Activated naive CD4-positive, alpha-beta T cell treated with anti-CD3 and anti-CD28 coated beads, Interleukin-2, amount 10 ng/mL, durations not matched to agents 5 hours and 36 hours (primary cell): ENCODE results near the gene TADA1. TPM values are rescaled to one million over a fixed set of nuclear protein-coding genes. Genes with fewer than 3 reads are reported as not detected.

Source experiments
- total RNA-seq, 2 experiments: library from RNA; stranded (reverse); gene quantifications; one replicate each; pipeline ENCODE4 v1.2.3, GENCODE V29; 2021

The TADA1 gene
- total RNA-seq = 10 to 100 TPM; 13.6 to 15.1 TPM

GRCh38 chr1:166875734-166876539, at the start of gene TADA1:
Gene TADA1 (minus strand): TSS chr1:166876264. CDS start chr1:166876233, 31 bp downstream.

GRCh38 chr1:166838766-166839599, 37.1 kb downstream of the TADA1 start, which contains the start of gene POGK:
Gene POGK (plus strand): TSS chr1:166839475. CDS start chr1:166840957, 1,482 bp downstream.

Other genes starting within 250 kb of the TADA1 start
- 10 to 100 TPM; 33.3 to 38.1 TPM for gene POGK, start 36.8 kb downstream of the TADA1 start, total RNA-seq
- gene ILDR2, start 99.3 kb upstream of the TADA1 start, total RNA-seq = 1 to 10 TPM; 4.9 to 5.4 TPM
- under 1 TPM; 0.12 to 0.35 TPM for gene MAEL, start 113.0 kb upstream of the TADA1 start, total RNA-seq
- gene GPA33, start 214.1 kb upstream of the TADA1 start, total RNA-seq = 1 to 10 TPM; 8.4 TPM
- not detected for gene STYXL2, start 217.8 kb upstream of the TADA1 start, total RNA-seq